ENCODE measurements around the gene AMFR. TPM values are rescaled to one million over a fixed set of nuclear protein-coding genes. Genes with fewer than 3 reads are reported as not detected.

AMFR gene
- total RNA-seq, 1 experiment from 2014 or later = 25.6 TPM

- no peak overlapping the region for H2AK5ac ChIP-seq (ENCODE audit: insufficient read length, low read length)
Measured at GRCh38 chr16:56314244-56314850, 111.0 kb downstream of the AMFR start.

More at GRCh38 chr16:56314244-56314850, 111.0 kb downstream of the AMFR start:
- Histone ChIP-seq H4K5ac (ENCODE audit: insufficient read length, low read depth, low read length) (no peak overlapping the region), H3T11ph (ENCODE audit: low read length) (no peak overlapping the region), H3K4me2 (ENCODE audit: insufficient read depth, insufficient read length, low read length) (no peak overlapping the region), H3K23me2 (ENCODE audit: insufficient read length, low read depth, low read length, poor library complexity, severe bottlenecking) (no peaks in the 10 kb centered on the region), H3K9me3 (ENCODE audit: control insufficient read depth, low read depth, low read length) (no peaks in the 10 kb centered on the region), H2BK5ac (ENCODE audit: insufficient read length, low read length) (no peak overlapping the region), H3K23ac (ENCODE audit: insufficient read length, low read depth, low read length) (no peak overlapping the region), H3K27me3 (ENCODE audit: insufficient read depth, low read length) (no peaks in the 10 kb centered on the region; the same call in 1 of the 2 replicates), H4K8ac (replicated peaks; ENCODE audit: insufficient read length, low read depth, low read length) (no peak overlapping the region), H3K79me1 (ENCODE audit: insufficient read depth, low read depth, low read length, poor library complexity, severe bottlenecking) (no peaks in the 10 kb centered on the region), H3K18ac (ENCODE audit: insufficient read length, low read depth, low read length) (no peak overlapping the region), H2BK12ac (ENCODE audit: insufficient read length, low read depth, low read length) (no peak overlapping the region), H4K20me1 (ENCODE audit: control insufficient read depth, insufficient read depth, insufficient read length) (no peaks in the 10 kb centered on the region), H2AFZ (ENCODE audit: low read length) (no peak overlapping the region), H4K91ac (ENCODE audit: insufficient read length, low read depth, low read length) (no peak overlapping the region), H3K4me1 (ENCODE audit: insufficient read depth, low read length) (no peaks in the 10 kb centered on the region), H3K79me2 (ENCODE audit: insufficient read depth, low read length) (no peaks in the 10 kb centered on the region), H2BK15ac (ENCODE audit: low read depth, low read length) (no peak overlapping the region), H3K56ac (ENCODE audit: insufficient read length, low read depth, low read length) (no peak overlapping the region), H3K27ac (ENCODE audit: insufficient read length, low read depth, low read length) (no peak overlapping the region), H2BK20ac (ENCODE audit: low read depth, low read length, poor library complexity, severe bottlenecking) (no peak overlapping the region), H3K4ac (ENCODE audit: low read depth, low read length) (no peak overlapping the region), H3K9ac (ENCODE audit: extremely low read depth, insufficient read length, low read length) (no peak overlapping the region), H2BK120ac (ENCODE audit: low read depth, low read length, poor library complexity, severe bottlenecking) (no peak overlapping the region), H3K14ac (ENCODE audit: insufficient read depth, low read length) (no peak overlapping the region)
- H3K4me3 Mint-ChIP-seq = no peak overlapping the region
- peaks cover 6 to 8% of the 10 kb centered on the region in 2 experiments for H3K4me1 Mint-ChIP-seq
- 0 out of 7 replicates have a peak, but pooled peaks cover 0 to 5% (median 0%) of the 10 kb centered on the region in 3 experiments for H3K36me3 Mint-ChIP-seq (ENCODE audit: insufficient read depth in 1 of 3, low read depth in 3 of 3)
- H3K27me3 Mint-ChIP-seq (ENCODE audit: low read depth) = peaks cover 8% of the 10 kb centered on the region
- H3K27ac Mint-ChIP-seq = no peak overlapping the region
- no peaks in the 10 kb centered on the region for H3K9me3 Mint-ChIP-seq
- no CpG with 5 or more reads among the region's 18 CpGs for WGBS (ENCODE audit: extremely low coverage, insufficient read length, low lambda C conversion rate)
- no peak for TF ChIP-seq CTCF (conservative IDR thresholded peaks at IDR 0.05)
- DNase-seq = no peak
